Measurements from ENCODE around the gene POF1B.

DNA sequence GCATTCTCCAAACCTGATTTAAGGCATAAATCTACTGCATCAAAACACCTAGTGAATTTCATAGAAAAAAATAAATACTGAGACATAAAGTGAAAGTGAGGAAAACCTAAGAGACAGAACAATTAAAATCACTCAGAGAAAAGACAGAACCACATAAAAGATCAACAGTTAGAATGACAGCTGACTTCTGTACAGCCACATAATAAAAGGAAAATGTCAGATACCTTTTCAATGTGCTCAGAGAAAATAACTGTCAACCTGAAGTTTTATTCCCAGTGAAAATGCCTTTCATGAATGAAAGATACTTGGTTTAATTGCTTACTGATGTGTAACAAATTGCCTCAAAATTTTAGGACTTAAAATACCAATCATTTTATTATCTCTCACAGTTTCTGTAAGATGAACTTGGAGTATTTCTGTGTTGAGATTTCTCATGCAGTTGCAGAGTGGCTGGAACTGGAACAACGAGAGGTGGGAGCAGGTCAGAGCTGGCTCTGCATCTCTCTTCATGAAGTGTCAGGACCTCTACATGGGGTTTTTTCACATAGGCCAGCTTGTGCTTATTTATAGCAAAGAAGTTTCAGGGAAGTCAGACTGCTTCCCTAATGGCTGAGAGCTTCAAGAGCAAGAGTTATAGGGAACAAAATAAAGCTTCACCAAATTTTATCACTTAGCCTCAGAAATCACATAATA is 11.9 kb upstream of the POF1B start:
- TF ChIP-seq EZH2 (IDR thresholded peaks at IDR 0.05; ENCODE audit: insufficient read depth, low read length): no peak
- TF ChIP-seq, protein P1, sequence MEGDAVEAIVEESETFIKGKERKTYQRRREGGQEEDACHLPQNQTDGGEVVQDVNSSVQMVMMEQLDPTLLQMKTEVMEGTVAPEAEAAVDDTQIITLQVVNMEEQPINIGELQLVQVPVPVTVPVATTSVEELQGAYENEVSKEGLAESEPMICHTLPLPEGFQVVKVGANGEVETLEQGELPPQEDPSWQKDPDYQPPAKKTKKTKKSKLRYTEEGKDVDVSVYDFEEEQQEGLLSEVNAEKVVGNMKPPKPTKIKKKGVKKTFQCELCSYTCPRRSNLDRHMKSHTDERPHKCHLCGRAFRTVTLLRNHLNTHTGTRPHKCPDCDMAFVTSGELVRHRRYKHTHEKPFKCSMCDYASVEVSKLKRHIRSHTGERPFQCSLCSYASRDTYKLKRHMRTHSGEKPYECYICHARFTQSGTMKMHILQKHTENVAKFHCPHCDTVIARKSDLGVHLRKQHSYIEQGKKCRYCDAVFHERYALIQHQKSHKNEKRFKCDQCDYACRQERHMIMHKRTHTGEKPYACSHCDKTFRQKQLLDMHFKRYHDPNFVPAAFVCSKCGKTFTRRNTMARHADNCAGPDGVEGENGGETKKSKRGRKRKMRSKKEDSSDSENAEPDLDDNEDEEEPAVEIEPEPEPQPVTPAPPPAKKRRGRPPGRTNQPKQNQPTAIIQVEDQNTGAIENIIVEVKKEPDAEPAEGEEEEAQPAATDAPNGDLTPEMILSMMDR (IDR thresholded peaks at IDR 0.05; ENCODE audit: insufficient read depth, low read depth, low read length): no peak

All from astrocyte (in vitro differentiated cells and primary cell).